Stimulated activated CD4-positive, alpha-beta T cell treated with anti-CD3 and anti-CD28 coated beads, TNF-alpha, amount 100 ng/mL, for 1 hour (primary cell): ENCODE results near the gene KRTAP5-10.
"Not testable (repeated sequence)": the region's sequence is repeated elsewhere in the genome, so short reads cannot be mapped to it uniquely, and the experiment has no call there.

Experiments used
- DNase-seq, 3 donors: peaks; one replicate each; pipeline ENCODE4 v3.0.0-alpha.2; 2020; ENCODE audit warnings: low read depth in 3 of 3, low spot score in 1 of 3

The KRTAP5-10 gene

DNA sequence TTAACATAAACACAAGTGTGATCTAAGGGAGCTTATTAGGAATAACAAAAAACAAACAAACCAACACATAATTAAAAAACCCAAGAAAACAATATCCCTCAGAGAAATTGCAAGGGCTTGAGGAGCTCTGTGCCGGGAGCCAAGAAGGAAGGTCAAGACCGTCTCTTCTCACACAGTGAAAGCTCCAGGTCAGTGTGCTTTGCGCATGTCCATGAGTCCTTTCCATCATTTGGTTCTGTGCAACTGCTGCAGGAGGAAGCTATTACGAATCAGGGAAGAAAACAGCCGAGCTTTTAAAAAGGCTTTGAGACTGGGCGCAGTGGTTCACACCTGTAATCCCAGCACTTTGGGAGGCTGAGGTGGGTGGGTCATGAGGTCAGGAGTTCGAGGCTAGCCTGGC lies 23.0 kb upstream of the KRTAP5-10 start:
- no peak for DNase-seq

DNA sequence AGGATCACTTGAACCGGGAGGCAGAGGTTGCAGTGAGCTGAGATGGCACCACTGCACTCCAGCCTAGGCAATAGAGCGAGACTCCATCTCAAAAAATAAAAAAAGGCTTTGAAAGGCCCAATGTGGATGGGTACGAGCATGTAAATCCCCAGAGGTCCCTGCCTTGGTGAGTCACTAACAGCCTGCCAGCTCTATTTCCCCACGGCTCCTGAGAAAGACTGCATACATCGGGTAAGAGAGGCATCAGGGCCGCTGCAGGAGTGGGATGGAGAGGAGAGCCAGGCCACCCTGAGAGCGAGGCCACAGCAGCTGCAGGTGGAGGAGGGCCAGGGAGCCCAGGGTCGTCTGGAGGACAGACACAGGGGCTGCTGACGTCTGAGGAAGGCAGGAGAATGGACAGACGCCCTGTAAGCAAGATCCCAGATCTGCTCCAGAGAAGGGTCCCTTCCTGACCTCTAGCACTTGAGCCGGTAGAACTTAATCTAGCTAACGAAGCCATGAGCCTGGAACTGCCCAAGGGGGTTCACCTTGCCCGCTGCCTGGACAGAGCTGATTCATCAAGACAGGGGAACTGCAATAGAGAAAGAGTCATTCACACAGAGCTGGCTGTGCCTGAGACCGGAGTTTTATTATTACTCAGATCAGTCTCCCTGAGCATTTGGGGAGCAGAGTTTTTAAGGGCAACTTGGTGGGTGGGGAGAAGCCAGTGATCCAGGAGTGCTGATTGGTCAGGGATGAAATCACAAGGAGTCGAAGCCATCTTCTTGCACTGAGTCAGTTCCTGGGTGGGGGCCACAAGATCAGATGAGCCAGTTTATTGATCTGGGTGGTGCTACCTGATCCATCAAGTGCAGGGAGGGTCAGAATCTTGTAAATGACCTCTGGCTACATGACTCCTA lies 22.2 kb upstream of the KRTAP5-10 start:
- no peak for DNase-seq

- DNase-seq: no peak
Observed at GRCh38 chr11:71543866-71544265, 21.5 kb upstream of the KRTAP5-10 start.

DNA sequence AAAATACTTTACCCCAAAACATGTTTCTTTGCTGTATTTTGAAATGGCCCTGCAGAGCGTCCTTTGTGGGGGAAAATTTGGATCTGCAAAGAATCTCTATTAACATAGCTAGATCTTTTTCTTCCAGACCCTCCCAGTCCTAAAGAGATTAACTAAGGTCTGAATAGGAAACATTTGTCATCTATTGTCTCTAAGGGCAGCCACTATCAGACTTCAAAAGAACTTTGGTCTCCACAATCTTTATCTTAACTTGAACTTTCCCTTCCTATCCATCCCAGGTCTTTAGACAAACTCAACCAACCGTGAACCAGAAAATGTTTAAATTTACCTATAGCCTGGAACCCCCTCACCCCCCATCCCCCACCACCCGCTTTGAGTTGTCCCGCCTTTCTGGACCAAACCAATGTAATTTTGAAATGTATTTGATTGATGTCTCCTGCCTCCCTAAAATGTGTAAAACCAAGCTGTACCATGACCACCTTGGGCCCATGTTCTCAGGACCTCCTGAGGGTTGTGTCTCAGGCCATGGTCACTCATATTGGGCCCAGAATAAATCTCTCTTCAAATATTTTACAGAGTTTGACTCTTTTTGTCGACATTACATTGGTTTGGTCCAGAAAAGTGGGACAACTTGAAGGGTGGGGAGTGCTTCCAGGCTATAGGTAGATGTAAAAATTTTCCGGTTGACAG lies 20.7 kb upstream of the KRTAP5-10 start:
- no peak for DNase-seq

GRCh38 chr11:71545405-71545966 lies 19.9 kb upstream of the KRTAP5-10 start:
- no peak for DNase-seq

DNA sequence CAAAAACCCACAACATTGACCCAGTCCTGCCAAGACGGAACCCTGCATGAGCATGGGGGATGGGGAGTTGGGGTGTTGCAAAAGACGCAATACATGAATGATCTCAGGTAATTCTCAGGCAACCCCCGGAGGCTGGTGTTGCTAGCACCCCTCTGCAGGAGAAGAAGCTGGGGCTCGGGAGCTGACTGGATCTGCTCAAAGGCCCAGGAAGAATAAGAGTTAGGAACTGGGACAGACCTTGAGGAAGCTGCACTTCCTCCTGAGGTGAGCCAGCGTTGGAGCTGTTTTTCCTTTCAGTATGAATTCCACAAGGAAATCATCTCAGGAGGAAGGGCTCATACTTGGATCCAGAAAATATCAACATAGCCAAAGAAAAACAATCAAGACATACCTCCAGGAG lies 17.2 kb upstream of the KRTAP5-10 start, which contains the start of gene KRTAP5-9:
TSS of gene KRTAP5-9 (plus strand) at position 301 of the 400 bp plus-strand sequence. CDS start 238 bp downstream, outside the sequence.
- no peak for DNase-seq

DNA sequence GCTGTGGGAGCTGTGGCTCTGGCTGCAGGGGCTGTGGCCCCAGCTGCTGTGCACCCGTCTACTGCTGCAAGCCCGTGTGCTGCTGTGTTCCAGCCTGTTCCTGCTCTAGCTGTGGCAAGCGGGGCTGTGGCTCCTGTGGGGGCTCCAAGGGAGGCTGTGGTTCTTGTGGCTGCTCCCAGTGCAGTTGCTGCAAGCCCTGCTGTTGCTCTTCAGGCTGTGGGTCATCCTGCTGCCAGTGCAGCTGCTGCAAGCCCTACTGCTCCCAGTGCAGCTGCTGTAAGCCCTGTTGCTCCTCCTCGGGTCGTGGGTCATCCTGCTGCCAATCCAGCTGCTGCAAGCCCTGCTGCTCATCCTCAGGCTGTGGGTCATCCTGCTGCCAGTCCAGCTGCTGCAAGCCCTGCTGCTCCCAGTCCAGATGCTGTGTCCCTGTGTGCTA lies 16.6 kb upstream of the KRTAP5-10 start:
- no peak for DNase-seq

GRCh38 chr11:71551711-71552110 lies 13.7 kb upstream of the KRTAP5-10 start:
- DNase-seq: no peak

GRCh38 chr11:71554996-71555395 lies 10.4 kb upstream of the KRTAP5-10 start:
- DNase-seq: no peak

DNA sequence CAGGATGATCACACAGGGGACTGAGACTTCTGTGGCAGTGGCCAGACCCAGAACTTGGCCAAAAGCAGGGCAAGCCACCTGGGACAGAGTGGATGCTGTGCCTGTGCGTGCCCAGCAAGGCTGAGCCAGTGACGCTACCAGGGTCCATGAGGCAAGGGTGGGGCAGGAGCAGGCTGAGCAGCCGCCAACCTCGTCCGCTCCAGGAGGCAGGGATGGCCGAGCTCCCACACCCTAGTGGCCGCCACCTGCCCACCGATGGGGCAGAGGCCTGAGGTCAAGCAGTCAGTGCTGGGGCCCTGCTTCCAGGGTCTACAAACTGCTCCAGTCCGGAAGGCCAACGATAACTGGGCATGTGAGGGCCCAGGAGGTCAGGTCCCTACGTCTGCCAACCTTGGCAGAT lies 9.9 kb upstream of the KRTAP5-10 start:
- DNase-seq: no peak

- no peak for DNase-seq
Observed at GRCh38 chr11:71556018-71556417, 9.3 kb upstream of the KRTAP5-10 start.

DNA sequence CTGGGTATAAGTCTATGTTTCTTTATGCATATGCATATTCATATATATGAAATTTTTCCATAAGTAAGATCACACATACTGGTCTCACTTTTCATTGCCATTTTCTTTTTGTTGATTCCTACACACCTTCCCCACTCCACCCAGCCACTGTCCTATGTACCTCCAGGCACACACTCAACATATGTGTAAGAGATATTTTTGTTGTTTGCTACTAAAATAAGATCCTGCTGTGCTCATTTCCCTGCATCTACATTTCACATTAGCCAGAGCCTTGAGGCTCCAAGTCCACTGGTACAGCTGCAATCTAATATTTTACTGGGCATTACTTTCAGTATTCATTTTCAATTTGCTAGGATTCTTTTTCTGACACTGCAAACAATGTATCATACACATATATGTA lies 8.1 kb upstream of the KRTAP5-10 start:
- DNase-seq: no peak

- DNase-seq: no peak
Observed at GRCh38 chr11:71558996-71559395, 6.4 kb upstream of the KRTAP5-10 start.

- no peak for DNase-seq
Observed at GRCh38 chr11:71562120-71562519, 3.2 kb upstream of the KRTAP5-10 start.

DNA sequence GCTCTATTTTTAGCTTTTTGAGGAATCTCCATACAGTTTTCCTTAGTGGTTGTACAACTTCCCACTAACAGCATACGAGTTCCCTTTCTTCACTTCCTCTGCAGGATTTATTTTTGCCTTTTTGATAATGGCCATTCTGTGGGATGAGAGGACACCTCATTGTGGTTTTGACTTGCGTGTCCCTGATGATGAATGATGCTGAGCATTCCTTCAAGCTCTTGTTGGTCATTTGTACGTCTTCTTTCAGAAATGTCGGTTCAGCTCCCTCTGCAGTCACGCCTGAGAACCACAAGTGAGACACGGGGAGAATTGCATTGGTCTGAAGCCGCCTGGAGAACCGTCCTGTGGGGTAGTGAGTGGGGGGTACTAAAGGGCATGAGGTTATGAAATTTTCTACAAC lies 2.0 kb upstream of the KRTAP5-10 start:
- no peak for DNase-seq

- no peak for DNase-seq
Observed at GRCh38 chr11:71564430-71564829, 933 bp upstream of the KRTAP5-10 start.

GRCh38 chr11:71566081-71566620 lies 788 bp downstream of the KRTAP5-10 start:
- DNase-seq: no peak

DNA sequence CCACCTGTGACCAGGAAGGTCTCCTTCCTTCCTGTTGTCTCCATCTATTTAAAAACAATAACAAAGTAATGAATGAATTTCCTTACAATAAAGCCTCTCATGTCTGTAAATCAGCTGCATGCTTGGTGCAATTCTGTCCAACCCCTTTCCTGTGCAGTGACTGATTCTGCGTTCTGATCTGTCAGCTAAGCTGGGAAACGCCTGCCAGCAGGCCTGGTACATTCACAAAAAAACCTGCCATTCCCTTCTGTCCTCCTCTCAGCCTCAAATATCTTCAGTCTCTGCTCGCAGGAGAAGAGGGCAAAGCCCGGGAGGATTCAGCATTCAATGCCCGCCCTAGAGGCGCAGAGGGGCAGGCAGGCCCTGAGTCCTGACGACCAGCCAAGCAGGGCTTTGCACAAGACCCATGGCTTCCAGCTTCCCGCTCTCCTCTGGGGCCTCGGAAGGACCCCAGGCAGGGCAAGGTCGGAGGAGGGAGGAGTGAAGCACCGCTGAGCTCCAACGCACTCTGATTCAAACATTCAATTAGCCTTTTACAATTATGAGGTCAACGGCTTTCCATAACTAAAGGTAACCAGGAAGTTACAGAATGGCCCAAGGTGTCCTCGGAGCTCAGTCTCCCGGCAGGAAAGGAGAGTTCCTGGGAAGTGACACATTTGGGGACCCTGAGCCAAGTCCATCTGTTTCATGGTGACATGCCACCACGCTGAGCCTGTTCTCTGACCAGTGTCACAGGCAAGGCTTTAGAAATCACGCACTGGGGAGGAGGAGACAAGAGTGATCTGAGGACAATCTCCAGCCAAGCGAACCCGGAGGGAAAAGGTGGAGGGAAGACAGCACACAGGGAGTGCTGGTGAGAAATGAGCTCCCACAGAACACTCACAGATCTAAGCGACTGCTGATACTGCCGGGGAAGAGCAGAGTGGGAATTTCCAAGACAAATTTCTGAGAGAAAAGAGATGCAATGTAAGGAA lies 1.6 kb downstream of the KRTAP5-10 start:
- DNase-seq: not testable (repeated sequence)

DNA sequence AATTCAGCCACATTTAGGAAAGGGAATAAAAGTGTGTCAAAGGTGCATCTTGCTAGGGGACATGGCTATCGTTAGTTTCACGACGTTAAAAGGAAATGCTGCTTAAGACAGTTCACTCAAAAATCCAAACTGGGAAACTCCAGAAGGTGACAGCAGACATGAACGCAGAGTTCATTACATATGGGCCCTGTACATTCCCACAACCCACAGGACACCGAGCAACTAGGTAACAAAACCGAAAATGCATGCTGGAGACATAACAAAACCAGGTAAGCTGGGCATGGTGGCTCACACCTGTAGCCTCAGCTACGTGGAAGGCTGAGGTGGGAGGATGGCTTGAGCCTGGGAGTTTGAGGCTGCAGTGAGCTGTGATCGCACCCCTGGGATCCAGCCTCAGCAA lies 2.3 kb downstream of the KRTAP5-10 start:
- DNase-seq: not testable (repeated sequence)

- no peak for DNase-seq
Observed at GRCh38 chr11:71568704-71569349, 3.5 kb downstream of the KRTAP5-10 start.
